HepG2 (cell line): ENCODE data around the gene SGF29. TPM values are rescaled to one million over a fixed set of nuclear protein-coding genes. Genes with fewer than 3 reads are reported as not detected.

Experiments
- NFE2 ChIP-seq: sonication (generic); formaldehyde crosslinking; IDR thresholded peaks from 2 replicates; pipeline ENCODE4 v1.4.0; 2020; ENCODE audit warnings: missing genetic modification reagents
- PRDM15 ChIP-seq: sonication (generic); formaldehyde crosslinking; IDR thresholded peaks from 2 replicates; pipeline ENCODE4 v1.4.0; 2020; ENCODE audit warnings: missing genetic modification reagents
- polyA plus RNA-seq, 8 experiments: library from polyadenylated mRNA; depleted of rRNA in 3 of 8; stranded (reverse) in 7 of 8; unstranded in 1 of 8; fragments of >200 nt; fragmentation: Illumina TruSeq in 4 of 8; extraction: Trizol in 4 of 8; gene quantifications; 2 replicates each; pipeline versions ENCODE4 v1.2.1 to v1.2.3, GENCODE V29; 2011 to 2016; ENCODE audit warnings: low read depth in 4 of 8, missing spikeins in 1 of 8, mixed read lengths in 1 of 8; ENCODE audit not compliant: insufficient read depth in 1 of 8
- total RNA-seq, 5 experiments: library from RNA; depleted of rRNA; stranded (reverse); fragments of >200 nt; fragmentation: Illumina TruSeq; extraction: Trizol; gene quantifications; 2 replicates each; pipeline ENCODE4 v1.2.3, GENCODE V29; 2016; ENCODE audit warnings: low read depth in 1 of 5
- TF ChIP-seq, protein P1 (sequence below), 2 experiments: sonication (generic) in 1 of 2; formaldehyde crosslinking in 1 of 2; IDR thresholded peaks; 2 replicates each; pipeline versions ENCODE4 v1.6.1 to v1.9.0; 2014 to 2022; ENCODE audit warnings: antibody characterized with exemption in 1 of 2, borderline replicate concordance in 1 of 2, inconsistent platforms in 1 of 2, low read depth in 1 of 2, missing genetic modification reagents in 1 of 2
- TF ChIP-seq, protein P2 (sequence below): sonication (generic); formaldehyde crosslinking; IDR thresholded peaks from 2 replicates; pipeline ENCODE4 v1.8.1; 2022; ENCODE audit warnings: low read depth, mild to moderate bottlenecking, missing genetic modification reagents
- TF ChIP-seq, protein P3 (sequence below): IDR thresholded peaks from 2 replicates; pipeline ENCODE4 v1.6.1; 2016; ENCODE audit warnings: low read depth, missing genetic modification reagents, missing compliant biosample characterization

SGF29 gene
- total and polyA plus RNA-seq, 2 of the 13 experiments (the other 11 are each of a cell fraction or from before 2014, with no cell fraction given), result 5.0 to 29.4 TPM

DNA sequence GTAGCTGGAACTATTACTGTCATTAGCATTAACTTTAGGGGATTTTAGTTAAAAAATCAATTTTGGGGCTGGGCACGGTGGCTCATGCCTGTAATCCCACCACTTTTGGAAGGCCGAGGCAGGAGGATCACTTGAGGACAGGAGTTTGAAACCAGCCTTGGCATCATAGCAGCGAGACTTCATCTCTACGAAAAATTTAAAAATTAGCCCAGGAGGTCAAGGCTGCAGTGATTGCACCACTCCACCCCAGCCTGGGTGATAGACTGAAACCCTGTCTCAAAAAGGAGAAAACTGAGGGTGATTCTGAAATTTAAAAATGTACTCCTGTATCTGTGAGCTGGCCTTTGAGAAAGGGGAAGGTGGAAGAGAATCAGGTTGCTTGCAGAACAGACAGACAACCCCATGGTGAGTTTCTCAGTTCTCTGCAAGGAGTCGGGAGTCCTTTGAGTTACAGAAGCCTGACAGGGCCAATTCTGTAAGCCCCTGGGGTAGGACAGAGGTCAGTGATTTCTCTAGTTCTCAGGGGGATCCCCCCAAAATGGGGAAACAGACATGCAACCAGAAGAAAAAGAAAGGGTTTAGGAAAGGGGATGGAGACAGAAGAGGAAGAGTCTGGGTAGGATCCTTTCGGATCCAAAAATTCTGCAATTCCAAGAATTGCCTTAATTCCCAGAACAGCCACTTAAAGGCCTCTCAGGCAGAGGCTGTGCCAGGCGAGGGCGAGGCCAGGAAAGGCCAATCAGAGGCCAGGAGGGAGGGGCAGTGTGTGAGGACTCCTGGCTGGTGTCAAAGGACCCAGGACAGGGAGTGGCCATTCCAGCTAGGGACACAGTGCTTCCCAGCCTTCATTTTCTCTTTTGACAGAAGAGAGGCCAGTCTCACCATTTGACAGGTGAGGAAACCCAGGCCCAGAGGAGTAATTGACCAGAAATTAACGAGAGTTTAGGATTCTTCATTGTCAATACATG, 21.7 kb upstream of the SGF29 start (continued):
- TF ChIP-seq, protein P1, sequence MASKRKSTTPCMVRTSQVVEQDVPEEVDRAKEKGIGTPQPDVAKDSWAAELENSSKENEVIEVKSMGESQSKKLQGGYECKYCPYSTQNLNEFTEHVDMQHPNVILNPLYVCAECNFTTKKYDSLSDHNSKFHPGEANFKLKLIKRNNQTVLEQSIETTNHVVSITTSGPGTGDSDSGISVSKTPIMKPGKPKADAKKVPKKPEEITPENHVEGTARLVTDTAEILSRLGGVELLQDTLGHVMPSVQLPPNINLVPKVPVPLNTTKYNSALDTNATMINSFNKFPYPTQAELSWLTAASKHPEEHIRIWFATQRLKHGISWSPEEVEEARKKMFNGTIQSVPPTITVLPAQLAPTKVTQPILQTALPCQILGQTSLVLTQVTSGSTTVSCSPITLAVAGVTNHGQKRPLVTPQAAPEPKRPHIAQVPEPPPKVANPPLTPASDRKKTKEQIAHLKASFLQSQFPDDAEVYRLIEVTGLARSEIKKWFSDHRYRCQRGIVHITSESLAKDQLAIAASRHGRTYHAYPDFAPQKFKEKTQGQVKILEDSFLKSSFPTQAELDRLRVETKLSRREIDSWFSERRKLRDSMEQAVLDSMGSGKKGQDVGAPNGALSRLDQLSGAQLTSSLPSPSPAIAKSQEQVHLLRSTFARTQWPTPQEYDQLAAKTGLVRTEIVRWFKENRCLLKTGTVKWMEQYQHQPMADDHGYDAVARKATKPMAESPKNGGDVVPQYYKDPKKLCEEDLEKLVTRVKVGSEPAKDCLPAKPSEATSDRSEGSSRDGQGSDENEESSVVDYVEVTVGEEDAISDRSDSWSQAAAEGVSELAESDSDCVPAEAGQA (IDR thresholded peaks at IDR 0.05; ENCODE audit: low read depth), result no peak
- TF ChIP-seq, protein P1 (CRISPR knock-in tag; IDR thresholded peaks at IDR 0.05; ENCODE audit: borderline replicate concordance), result no peak
- TF ChIP-seq PRDM15 (CRISPR knock-in tag) (no peak), NFE2 (CRISPR knock-in tag) (no peak)
- TF ChIP-seq, protein P2, sequence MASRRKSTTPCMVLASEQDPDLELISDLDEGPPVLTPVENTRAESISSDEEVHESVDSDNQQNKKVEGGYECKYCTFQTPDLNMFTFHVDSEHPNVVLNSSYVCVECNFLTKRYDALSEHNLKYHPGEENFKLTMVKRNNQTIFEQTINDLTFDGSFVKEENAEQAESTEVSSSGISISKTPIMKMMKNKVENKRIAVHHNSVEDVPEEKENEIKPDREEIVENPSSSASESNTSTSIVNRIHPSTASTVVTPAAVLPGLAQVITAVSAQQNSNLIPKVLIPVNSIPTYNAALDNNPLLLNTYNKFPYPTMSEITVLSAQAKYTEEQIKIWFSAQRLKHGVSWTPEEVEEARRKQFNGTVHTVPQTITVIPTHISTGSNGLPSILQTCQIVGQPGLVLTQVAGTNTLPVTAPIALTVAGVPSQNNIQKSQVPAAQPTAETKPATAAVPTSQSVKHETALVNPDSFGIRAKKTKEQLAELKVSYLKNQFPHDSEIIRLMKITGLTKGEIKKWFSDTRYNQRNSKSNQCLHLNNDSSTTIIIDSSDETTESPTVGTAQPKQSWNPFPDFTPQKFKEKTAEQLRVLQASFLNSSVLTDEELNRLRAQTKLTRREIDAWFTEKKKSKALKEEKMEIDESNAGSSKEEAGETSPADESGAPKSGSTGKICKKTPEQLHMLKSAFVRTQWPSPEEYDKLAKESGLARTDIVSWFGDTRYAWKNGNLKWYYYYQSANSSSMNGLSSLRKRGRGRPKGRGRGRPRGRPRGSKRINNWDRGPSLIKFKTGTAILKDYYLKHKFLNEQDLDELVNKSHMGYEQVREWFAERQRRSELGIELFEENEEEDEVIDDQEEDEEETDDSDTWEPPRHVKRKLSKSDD, result no peak
- TF ChIP-seq, protein P3, sequence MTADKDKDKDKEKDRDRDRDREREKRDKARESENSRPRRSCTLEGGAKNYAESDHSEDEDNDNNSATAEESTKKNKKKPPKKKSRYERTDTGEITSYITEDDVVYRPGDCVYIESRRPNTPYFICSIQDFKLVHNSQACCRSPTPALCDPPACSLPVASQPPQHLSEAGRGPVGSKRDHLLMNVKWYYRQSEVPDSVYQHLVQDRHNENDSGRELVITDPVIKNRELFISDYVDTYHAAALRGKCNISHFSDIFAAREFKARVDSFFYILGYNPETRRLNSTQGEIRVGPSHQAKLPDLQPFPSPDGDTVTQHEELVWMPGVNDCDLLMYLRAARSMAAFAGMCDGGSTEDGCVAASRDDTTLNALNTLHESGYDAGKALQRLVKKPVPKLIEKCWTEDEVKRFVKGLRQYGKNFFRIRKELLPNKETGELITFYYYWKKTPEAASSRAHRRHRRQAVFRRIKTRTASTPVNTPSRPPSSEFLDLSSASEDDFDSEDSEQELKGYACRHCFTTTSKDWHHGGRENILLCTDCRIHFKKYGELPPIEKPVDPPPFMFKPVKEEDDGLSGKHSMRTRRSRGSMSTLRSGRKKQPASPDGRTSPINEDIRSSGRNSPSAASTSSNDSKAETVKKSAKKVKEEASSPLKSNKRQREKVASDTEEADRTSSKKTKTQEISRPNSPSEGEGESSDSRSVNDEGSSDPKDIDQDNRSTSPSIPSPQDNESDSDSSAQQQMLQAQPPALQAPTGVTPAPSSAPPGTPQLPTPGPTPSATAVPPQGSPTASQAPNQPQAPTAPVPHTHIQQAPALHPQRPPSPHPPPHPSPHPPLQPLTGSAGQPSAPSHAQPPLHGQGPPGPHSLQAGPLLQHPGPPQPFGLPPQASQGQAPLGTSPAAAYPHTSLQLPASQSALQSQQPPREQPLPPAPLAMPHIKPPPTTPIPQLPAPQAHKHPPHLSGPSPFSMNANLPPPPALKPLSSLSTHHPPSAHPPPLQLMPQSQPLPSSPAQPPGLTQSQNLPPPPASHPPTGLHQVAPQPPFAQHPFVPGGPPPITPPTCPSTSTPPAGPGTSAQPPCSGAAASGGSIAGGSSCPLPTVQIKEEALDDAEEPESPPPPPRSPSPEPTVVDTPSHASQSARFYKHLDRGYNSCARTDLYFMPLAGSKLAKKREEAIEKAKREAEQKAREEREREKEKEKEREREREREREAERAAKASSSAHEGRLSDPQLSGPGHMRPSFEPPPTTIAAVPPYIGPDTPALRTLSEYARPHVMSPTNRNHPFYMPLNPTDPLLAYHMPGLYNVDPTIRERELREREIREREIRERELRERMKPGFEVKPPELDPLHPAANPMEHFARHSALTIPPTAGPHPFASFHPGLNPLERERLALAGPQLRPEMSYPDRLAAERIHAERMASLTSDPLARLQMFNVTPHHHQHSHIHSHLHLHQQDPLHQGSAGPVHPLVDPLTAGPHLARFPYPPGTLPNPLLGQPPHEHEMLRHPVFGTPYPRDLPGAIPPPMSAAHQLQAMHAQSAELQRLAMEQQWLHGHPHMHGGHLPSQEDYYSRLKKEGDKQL (CRISPR knock-in tag), result no peak
